ENCODE measurements around the gene TAAR5. TPM values are rescaled to one million over a fixed set of nuclear protein-coding genes. Genes with fewer than 3 reads are reported as not detected.

The TAAR5 gene
- total and polyA plus RNA-seq, 10 of the 15 experiments (the other 5 are each of a cell fraction or from before 2014, with no cell fraction given), result not detected

DNA sequence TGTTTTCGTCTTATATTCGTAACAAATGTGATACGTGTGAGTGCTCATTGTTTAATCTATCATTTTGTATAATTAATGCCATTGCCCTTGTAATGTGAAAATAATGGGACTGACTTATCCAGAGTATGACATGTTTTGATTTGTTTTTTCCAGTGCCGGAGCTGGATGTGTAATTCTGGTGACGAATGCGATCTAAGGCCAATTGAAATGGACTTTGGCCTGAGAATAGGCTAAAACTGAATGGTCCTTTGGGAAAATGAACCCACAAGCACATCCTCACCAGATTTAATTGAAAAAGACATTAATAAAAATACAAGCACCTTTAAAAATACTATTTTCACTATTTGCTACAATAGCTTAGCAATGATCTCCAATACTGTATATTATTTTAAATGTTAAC, 6.7 kb upstream of the TAAR5 start:
- H3K9me3 ChIP-seq (replicated peaks; ENCODE audit: control insufficient read depth, insufficient read depth, low read length), result no peaks in the 10 kb centered on the region
- H3K4me2 ChIP-seq (ENCODE audit: control insufficient read depth, insufficient read depth), result no peak overlapping the region
- ChIA-PET RAD21 (ENCODE audit: unreplicated experiment) (no interaction called here), POLR2A (no interaction called here), CTCF (interaction anchor here (1.1 to 1.3 kb wide), 2 partner anchors 17 to 316 kb away, joined by 3 read pairs; no protein-coding TSS in a partner anchor), SMC1A (ENCODE audit: uncharacterized antibody, unreplicated experiment) (interaction anchor here (0.5 to 1.4 kb wide), 2 partner anchors 71 to 255 kb away, joined by 3 to 4 read pairs; no protein-coding TSS in a partner anchor)
- no peak overlapping the region for H3K27ac ChIP-seq (ENCODE audit: control insufficient read depth, insufficient read depth)
- DNase-seq (ENCODE audit: low read depth, low spot score) (no peak), FAIRE-seq (no peak), ATAC-seq (no peak)
- in situ Hi-C loops (cut with MboI) (no loop called here), intact Hi-C loops (cut with micrococcal nuclease; ENCODE audit: unreplicated experiment) (no loop called here)
- 42% methylated on average over 6 of the region's 6 CpGs for WGBS (ENCODE audit: insufficient coverage, insufficient replicate concordance, low lambda C conversion rate, missing lambda C conversion rate)
- H2AFZ ChIP-seq (ENCODE audit: control insufficient read depth, low read depth, low read length), result no peak overlapping the region
- no peak overlapping the region for H3K4me3 ChIP-seq
- H4K20me1 ChIP-seq (ENCODE audit: control insufficient read depth, insufficient read depth), result no peaks in the 10 kb centered on the region
- BruUV-seq (replicated peaks), result no TSS peak
- no peaks in the 10 kb centered on the region for H3K79me2 ChIP-seq (ENCODE audit: control insufficient read depth, insufficient read depth, low read length)
- no peak overlapping the region for H3K9ac ChIP-seq (ENCODE audit: control insufficient read depth, insufficient read depth, low read length)
- H3K36me3 ChIP-seq (ENCODE audit: control insufficient read depth in 2 of 2, insufficient read depth in 2 of 2, low read length in 1 of 2), result no peaks in the 10 kb centered on the region
- H3K4me1 ChIP-seq (ENCODE audit: control insufficient read depth, insufficient read depth, low read length), result no peaks in the 10 kb centered on the region
- 0 out of 4 replicates have a peak, but pooled peaks cover 0 to 2% of the 10 kb centered on the region in 2 experiments for H3K27me3 ChIP-seq (replicated peaks in 1 of 2; ENCODE audit: control insufficient read depth in 2 of 2, insufficient read depth in 2 of 2, low read length in 1 of 2)
- TF ChIP-seq CEBPB (IDR thresholded peaks at IDR 0.05; ENCODE audit: borderline replicate concordance in 1 of 2, low read depth in 2 of 2, low read length in 2 of 2) (no peak), HCFC1 (IDR thresholded peaks at IDR 0.05; ENCODE audit: low read length) (no peak), ZNF24 (IDR thresholded peaks at IDR 0.05) (no peak), CHD4 (IDR thresholded peaks at IDR 0.05) (no peak), CREB1 (IDR thresholded peaks at IDR 0.05; ENCODE audit: low read depth) (no peak), BHLHE40 (IDR thresholded peaks at IDR 0.05; ENCODE audit: borderline replicate concordance in 1 of 2, low read depth in 2 of 2, low read length in 1 of 2) (no peak), POLR2AphosphoS5 (IDR thresholded peaks at IDR 0.05; ENCODE audit: low read length) (no peak)
- TF ChIP-seq, protein P1, sequence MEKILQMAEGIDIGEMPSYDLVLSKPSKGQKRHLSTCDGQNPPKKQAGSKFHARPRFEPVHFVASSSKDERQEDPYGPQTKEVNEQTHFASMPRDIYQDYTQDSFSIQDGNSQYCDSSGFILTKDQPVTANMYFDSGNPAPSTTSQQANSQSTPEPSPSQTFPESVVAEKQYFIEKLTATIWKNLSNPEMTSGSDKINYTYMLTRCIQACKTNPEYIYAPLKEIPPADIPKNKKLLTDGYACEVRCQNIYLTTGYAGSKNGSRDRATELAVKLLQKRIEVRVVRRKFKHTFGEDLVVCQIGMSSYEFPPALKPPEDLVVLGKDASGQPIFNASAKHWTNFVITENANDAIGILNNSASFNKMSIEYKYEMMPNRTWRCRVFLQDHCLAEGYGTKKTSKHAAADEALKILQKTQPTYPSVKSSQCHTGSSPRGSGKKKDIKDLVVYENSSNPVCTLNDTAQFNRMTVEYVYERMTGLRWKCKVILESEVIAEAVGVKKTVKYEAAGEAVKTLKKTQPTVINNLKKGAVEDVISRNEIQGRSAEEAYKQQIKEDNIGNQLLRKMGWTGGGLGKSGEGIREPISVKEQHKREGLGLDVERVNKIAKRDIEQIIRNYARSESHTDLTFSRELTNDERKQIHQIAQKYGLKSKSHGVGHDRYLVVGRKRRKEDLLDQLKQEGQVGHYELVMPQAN (conservative IDR thresholded peaks at IDR 0.05), result no peak
- TF ChIP-seq, protein P2, sequence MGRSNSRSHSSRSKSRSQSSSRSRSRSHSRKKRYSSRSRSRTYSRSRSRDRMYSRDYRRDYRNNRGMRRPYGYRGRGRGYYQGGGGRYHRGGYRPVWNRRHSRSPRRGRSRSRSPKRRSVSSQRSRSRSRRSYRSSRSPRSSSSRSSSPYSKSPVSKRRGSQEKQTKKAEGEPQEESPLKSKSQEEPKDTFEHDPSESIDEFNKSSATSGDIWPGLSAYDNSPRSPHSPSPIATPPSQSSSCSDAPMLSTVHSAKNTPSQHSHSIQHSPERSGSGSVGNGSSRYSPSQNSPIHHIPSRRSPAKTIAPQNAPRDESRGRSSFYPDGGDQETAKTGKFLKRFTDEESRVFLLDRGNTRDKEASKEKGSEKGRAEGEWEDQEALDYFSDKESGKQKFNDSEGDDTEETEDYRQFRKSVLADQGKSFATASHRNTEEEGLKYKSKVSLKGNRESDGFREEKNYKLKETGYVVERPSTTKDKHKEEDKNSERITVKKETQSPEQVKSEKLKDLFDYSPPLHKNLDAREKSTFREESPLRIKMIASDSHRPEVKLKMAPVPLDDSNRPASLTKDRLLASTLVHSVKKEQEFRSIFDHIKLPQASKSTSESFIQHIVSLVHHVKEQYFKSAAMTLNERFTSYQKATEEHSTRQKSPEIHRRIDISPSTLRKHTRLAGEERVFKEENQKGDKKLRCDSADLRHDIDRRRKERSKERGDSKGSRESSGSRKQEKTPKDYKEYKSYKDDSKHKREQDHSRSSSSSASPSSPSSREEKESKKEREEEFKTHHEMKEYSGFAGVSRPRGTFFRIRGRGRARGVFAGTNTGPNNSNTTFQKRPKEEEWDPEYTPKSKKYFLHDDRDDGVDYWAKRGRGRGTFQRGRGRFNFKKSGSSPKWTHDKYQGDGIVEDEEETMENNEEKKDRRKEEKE (IDR thresholded peaks at IDR 0.05), result no peak
- TF ChIP-seq, protein P3, sequence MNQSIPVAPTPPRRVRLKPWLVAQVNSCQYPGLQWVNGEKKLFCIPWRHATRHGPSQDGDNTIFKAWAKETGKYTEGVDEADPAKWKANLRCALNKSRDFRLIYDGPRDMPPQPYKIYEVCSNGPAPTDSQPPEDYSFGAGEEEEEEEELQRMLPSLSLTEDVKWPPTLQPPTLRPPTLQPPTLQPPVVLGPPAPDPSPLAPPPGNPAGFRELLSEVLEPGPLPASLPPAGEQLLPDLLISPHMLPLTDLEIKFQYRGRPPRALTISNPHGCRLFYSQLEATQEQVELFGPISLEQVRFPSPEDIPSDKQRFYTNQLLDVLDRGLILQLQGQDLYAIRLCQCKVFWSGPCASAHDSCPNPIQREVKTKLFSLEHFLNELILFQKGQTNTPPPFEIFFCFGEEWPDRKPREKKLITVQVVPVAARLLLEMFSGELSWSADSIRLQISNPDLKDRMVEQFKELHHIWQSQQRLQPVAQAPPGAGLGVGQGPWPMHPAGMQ (IDR thresholded peaks at IDR 0.05; ENCODE audit: borderline replicate concordance), result no peak
- TF ChIP-seq, protein P4, sequence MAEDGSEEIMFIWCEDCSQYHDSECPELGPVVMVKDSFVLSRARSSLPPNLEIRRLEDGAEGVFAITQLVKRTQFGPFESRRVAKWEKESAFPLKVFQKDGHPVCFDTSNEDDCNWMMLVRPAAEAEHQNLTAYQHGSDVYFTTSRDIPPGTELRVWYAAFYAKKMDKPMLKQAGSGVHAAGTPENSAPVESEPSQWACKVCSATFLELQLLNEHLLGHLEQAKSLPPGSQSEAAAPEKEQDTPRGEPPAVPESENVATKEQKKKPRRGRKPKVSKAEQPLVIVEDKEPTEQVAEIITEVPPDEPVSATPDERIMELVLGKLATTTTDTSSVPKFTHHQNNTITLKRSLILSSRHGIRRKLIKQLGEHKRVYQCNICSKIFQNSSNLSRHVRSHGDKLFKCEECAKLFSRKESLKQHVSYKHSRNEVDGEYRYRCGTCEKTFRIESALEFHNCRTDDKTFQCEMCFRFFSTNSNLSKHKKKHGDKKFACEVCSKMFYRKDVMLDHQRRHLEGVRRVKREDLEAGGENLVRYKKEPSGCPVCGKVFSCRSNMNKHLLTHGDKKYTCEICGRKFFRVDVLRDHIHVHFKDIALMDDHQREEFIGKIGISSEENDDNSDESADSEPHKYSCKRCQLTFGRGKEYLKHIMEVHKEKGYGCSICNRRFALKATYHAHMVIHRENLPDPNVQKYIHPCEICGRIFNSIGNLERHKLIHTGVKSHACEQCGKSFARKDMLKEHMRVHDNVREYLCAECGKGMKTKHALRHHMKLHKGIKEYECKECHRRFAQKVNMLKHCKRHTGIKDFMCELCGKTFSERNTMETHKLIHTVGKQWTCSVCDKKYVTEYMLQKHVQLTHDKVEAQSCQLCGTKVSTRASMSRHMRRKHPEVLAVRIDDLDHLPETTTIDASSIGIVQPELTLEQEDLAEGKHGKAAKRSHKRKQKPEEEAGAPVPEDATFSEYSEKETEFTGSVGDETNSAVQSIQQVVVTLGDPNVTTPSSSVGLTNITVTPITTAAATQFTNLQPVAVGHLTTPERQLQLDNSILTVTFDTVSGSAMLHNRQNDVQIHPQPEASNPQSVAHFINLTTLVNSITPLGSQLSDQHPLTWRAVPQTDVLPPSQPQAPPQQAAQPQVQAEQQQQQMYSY (CRISPR knock-in tag; IDR thresholded peaks at IDR 0.05), result no peak
- TF ChIP-seq, protein P5, sequence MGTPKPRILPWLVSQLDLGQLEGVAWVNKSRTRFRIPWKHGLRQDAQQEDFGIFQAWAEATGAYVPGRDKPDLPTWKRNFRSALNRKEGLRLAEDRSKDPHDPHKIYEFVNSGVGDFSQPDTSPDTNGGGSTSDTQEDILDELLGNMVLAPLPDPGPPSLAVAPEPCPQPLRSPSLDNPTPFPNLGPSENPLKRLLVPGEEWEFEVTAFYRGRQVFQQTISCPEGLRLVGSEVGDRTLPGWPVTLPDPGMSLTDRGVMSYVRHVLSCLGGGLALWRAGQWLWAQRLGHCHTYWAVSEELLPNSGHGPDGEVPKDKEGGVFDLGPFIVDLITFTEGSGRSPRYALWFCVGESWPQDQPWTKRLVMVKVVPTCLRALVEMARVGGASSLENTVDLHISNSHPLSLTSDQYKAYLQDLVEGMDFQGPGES (IDR thresholded peaks at IDR 0.05), result no peak

Measured in GM12878 (cell line).